ENCODE results near the gene POLD2. TPM values are rescaled to one million over a fixed set of nuclear protein-coding genes. Genes with fewer than 3 reads are reported as not detected.

The POLD2 gene
- total and polyA plus RNA-seq, 2 of the 4 experiments (the other 2 are of a cell fraction): 142 to 163 TPM

DNA sequence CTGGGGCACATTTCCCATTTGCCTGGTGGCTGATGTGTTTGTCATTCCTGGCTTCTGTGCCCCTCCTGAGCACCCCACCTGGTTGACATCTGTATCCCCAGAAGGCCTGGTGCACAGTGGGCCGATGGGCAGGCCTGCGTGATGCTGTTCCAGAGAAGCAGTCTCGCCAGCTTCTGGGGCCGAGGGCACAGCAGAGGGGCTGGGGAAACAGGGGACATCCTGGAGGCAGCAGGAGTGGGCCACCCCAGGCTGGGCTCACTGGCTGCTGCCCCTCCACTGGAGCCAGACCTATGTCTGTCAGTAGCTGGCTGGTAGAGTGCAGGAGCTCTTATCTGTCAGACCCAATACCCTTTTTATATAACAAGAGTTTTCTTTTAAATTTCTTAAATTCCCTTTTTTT is 18.7 kb upstream of the POLD2 start:
- peaks cover 3% of the 10 kb centered on the region; the same call in 1 of the 2 replicates for H3K4me1 ChIP-seq (ENCODE audit: control insufficient read depth, insufficient read depth, low read length)
- dilution Hi-C loops (cut with HindIII; ENCODE audit: low sequenced_read_pairs, unreplicated experiment): no loop called here
- H3K14ac ChIP-seq (replicated peaks; ENCODE audit: low read depth, low read length): no peak overlapping the region
- 60% methylated on average over 1 of the region's 4 CpGs; no CpG with 5 or more reads in 1 of the 2 experiments for WGBS, 2 experiments (ENCODE audit: extremely low coverage in 2 of 2, insufficient read length in 1 of 2)
- H3K27me3 ChIP-seq (ENCODE audit: control insufficient read depth, insufficient read depth, low read length): peaks cover 33% of the 10 kb centered on the region
- intact Hi-C loops (cut with micrococcal nuclease): no loop called here
- H4K8ac ChIP-seq (ENCODE audit: low read depth in 2 of 2, low read length in 2 of 2): no peak overlapping the region
- no peak overlapping the region for H3K18ac ChIP-seq (ENCODE audit: low read depth, low read length)
- ATAC-seq (ENCODE audit: low read depth): no peak
- no peak overlapping the region for H3K23ac ChIP-seq (ENCODE audit: low read depth, low read length)
- no peaks in the 10 kb centered on the region for H3K36me3 ChIP-seq (ENCODE audit: control insufficient read depth, insufficient read depth, low read length)
- no peak overlapping the region for H2BK120ac ChIP-seq (ENCODE audit: low read depth, low read length)
- no peaks in the 10 kb centered on the region for H3K79me1 ChIP-seq (ENCODE audit: low read depth in 1 of 2, low read length in 2 of 2)
- no peak overlapping the region for H3K9ac ChIP-seq (ENCODE audit: low read depth, low read length)
- no peak overlapping the region for H3K4me3 ChIP-seq (ENCODE audit: insufficient read depth, low read depth, low read length)
- BruUV-seq (replicated peaks): no TSS peak
- H3K4ac ChIP-seq (ENCODE audit: low read depth, low read length): no peak overlapping the region
- no peaks in the 10 kb centered on the region for H3K9me3 ChIP-seq (ENCODE audit: control insufficient read depth, insufficient read depth, low read length)
- H2AK5ac ChIP-seq (ENCODE audit: low read depth, low read length): no peak overlapping the region
- H3K56ac ChIP-seq (ENCODE audit: extremely low read depth, insufficient read depth, low read length): no peak overlapping the region
- no peak for DNase-seq
- no peaks in the 10 kb centered on the region for H4K20me1 ChIP-seq (ENCODE audit: insufficient read depth, low read length)
- TF ChIP-seq POLR2A (IDR thresholded peaks at IDR 0.05; ENCODE audit: low read depth, low read length) (no peak), FOS (IDR thresholded peaks at IDR 0.05; ENCODE audit: low read depth, low read length) (no peak), NFE2L2 (IDR thresholded peaks at IDR 0.05; ENCODE audit: low read depth, low read length) (no peak)
- no peak overlapping the region for H2BK15ac ChIP-seq (ENCODE audit: low read depth, low read length)
- no peak overlapping the region for H4K91ac ChIP-seq (ENCODE audit: insufficient read depth, low read depth, low read length)
- H4K5ac ChIP-seq (ENCODE audit: low read depth, low read length): no peak overlapping the region
- ChIA-PET POLR2A (ENCODE audit: unreplicated experiment) (no interaction called here), CTCF (interaction anchor here (0.6 to 1.1 kb wide), 2 partner anchors 10 to 97 kb away, joined by 4 read pairs; partner anchors contain the start of gene DBNL)
- H3K4me2 ChIP-seq (ENCODE audit: low read depth, low read length): no peak overlapping the region
- H3K27ac ChIP-seq (ENCODE audit: insufficient read depth, low read length): no peak overlapping the region
- no peak overlapping the region for H2BK5ac ChIP-seq (ENCODE audit: low read depth, low read length, poor library complexity, severe bottlenecking)
- H2BK20ac ChIP-seq (ENCODE audit: low read depth, low read length): no peak overlapping the region
- peaks cover 3% of the 10 kb centered on the region; the same call in 1 of the 2 replicates for H3K9me1 ChIP-seq (ENCODE audit: insufficient read depth, low read length)
- in situ Hi-C loops (cut with MboI; ENCODE audit: low sequenced_read_pairs): no loop called here
- H2AK9ac ChIP-seq (replicated peaks; ENCODE audit: low read depth, low read length, poor library complexity): no peak overlapping the region
- no peak overlapping the region for H2AFZ ChIP-seq (replicated peaks; ENCODE audit: low read length, poor library complexity)
